SK-N-SH treated with all-trans-retinoic acid at 6 μM for 48 hours (cell line): ENCODE measurements around the gene PTGER3.

Source experiments
- ATAC-seq: fragments of 200-7000 bp; cut with Tn5 transposase; 3 replicates; pipeline ENCODE4 v1.9.1; 2020; ENCODE audit warnings: mild to moderate bottlenecking, moderate library complexity
- ARNTL ChIP-seq: fragments of 450-650 bp; formaldehyde crosslinking; IDR thresholded peaks from 2 replicates; pipeline ENCODE4 v1.5.0; 2020; ENCODE audit warnings: low read depth, mild to moderate bottlenecking, moderate library complexity, borderline replicate concordance
- BACH2 ChIP-seq: fragments of 250-450 bp; sonication (Bioruptor Pico); IDR thresholded peaks from 2 replicates; pipeline ENCODE4 v1.9.0; 2021; ENCODE audit warnings: mild to moderate bottlenecking, borderline replicate concordance
- CSDC2 ChIP-seq: fragments of 250-450 bp; sonication (Bioruptor Pico); IDR thresholded peaks from 2 replicates; pipeline ENCODE4 v1.5.0; 2020; ENCODE audit warnings: mild to moderate bottlenecking, moderate library complexity
- ESRRG ChIP-seq: fragments of 250-450 bp; sonication (Bioruptor Pico); IDR thresholded peaks from 2 replicates; pipeline ENCODE4 v1.6.1; 2021; ENCODE audit warnings: mild to moderate bottlenecking
- GLIS3 ChIP-seq: fragments of 250-450 bp; sonication (Bioruptor Pico); IDR thresholded peaks from 2 replicates; pipeline ENCODE4 v1.5.0; 2020; ENCODE audit warnings: mild to moderate bottlenecking, moderate library complexity
- ISL1 ChIP-seq: fragments of 250-450 bp; sonication (Bioruptor Pico); IDR thresholded peaks from 2 replicates; pipeline ENCODE4 v2.1.2; 2022; ENCODE audit warnings: mild to moderate bottlenecking, moderate library complexity
- OSR1 ChIP-seq: fragments of 250-450 bp; sonication (Bioruptor Pico); IDR thresholded peaks from 2 replicates; pipeline ENCODE4 v1.8.0; 2022; ENCODE audit warnings: moderate library complexity, mild to moderate bottlenecking, inconsistent platforms
- PPARA ChIP-seq: fragments of 250-450 bp; sonication (Bioruptor Pico); IDR thresholded peaks from 2 replicates; pipeline ENCODE4 v1.5.0; 2020; ENCODE audit warnings: mild to moderate bottlenecking, borderline replicate concordance
- RARB ChIP-seq: fragments of 250-450 bp; sonication (Bioruptor Pico); IDR thresholded peaks from 2 replicates; pipeline ENCODE4 v1.8.0; 2021; ENCODE audit warnings: mild to moderate bottlenecking, moderate library complexity
- SNAI2 ChIP-seq: fragments of 250-450 bp; sonication (Bioruptor Pico); IDR thresholded peaks from 2 replicates; pipeline ENCODE4 v1.5.0; 2020; ENCODE audit warnings: mild to moderate bottlenecking, moderate library complexity
- TCF4 ChIP-seq: fragments of 250-450 bp; sonication (Bioruptor Pico); IDR thresholded peaks from 2 replicates; pipeline ENCODE4 v1.8.0; 2021; ENCODE audit warnings: mild to moderate bottlenecking, moderate library complexity, borderline replicate concordance
- TOX ChIP-seq: fragments of 250-450 bp; sonication (Bioruptor Pico); IDR thresholded peaks from 2 replicates; pipeline ENCODE4 v1.8.0; 2021; ENCODE audit warnings: mild to moderate bottlenecking, moderate library complexity, borderline replicate concordance
- ZC3H10 ChIP-seq: fragments of 250-450 bp; sonication (Bioruptor Pico); IDR thresholded peaks from 2 replicates; pipeline ENCODE4 v1.5.1; 2021; ENCODE audit warnings: mild to moderate bottlenecking, moderate library complexity
- ZFP3 ChIP-seq: fragments of 250-450 bp; sonication (Bioruptor Pico); IDR thresholded peaks from 2 replicates; pipeline ENCODE4 v1.5.0; 2020; ENCODE audit warnings: mild to moderate bottlenecking, moderate library complexity
- ZFP30 ChIP-seq: fragments of 450-650 bp; formaldehyde crosslinking; IDR thresholded peaks from 2 replicates; pipeline ENCODE4 v1.5.0; 2022; ENCODE audit warnings: mild to moderate bottlenecking, moderate library complexity
- ZNF565 ChIP-seq: fragments of 450-650 bp; formaldehyde crosslinking; conservative IDR thresholded peaks from 2 replicates; pipeline ENCODE4 v1.5.0; 2020; ENCODE audit warnings: low read depth, mild to moderate bottlenecking, moderate library complexity
- ZNF70 ChIP-seq: fragments of 450-650 bp; formaldehyde crosslinking; IDR thresholded peaks from 2 replicates; pipeline ENCODE4 v1.5.0; 2020; ENCODE audit warnings: mild to moderate bottlenecking, moderate library complexity
- TF ChIP-seq, protein P1 (sequence below): fragments of 250-450 bp; sonication (Bioruptor Pico); IDR thresholded peaks from 2 replicates; pipeline ENCODE4 v1.8.0; 2021; ENCODE audit warnings: low read depth, mild to moderate bottlenecking, moderate library complexity, borderline replicate concordance
- TF ChIP-seq, protein P2 (sequence below): fragments of 250-450 bp; sonication (Bioruptor Pico); IDR thresholded peaks from 2 replicates; pipeline ENCODE4 v1.5.1; 2020; ENCODE audit warnings: low read depth, mild to moderate bottlenecking, moderate library complexity
- TF ChIP-seq, protein P3 (sequence below): fragments of 250-450 bp; sonication (Bioruptor Pico); IDR thresholded peaks from 2 replicates; pipeline ENCODE4 v1.5.1; 2021; ENCODE audit warnings: mild to moderate bottlenecking, moderate library complexity
- TF ChIP-seq, protein P4 (sequence below): fragments of 250-450 bp; sonication (Bioruptor Pico); IDR thresholded peaks from 2 replicates; pipeline ENCODE4 v1.5.0; 2020; ENCODE audit warnings: mild to moderate bottlenecking, moderate library complexity

The PTGER3 gene

DNA sequence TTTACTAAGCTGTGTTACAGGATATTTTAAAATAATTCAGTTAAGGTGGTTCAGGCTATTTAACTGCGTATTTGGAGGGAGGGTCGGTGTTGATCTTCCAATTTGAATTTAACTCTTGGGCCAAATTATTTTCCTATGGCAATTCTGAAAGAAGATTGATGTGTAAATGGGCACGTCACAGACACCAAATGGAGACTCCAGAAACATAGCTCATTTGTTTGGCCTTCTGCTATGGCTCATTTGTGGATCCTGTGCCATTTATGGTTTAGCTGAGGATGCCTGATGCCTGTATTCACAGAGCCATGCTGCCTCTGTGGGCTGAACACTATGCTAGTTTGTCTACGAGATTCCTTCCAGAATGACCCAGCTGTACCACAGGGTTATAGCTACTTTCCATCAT lies 70.6 kb downstream of the PTGER3 start (continued):
- TF ChIP-seq GLIS3 (no peak), BACH2 (CRISPR knock-in tag) (no peak)
- TF ChIP-seq, protein P1, sequence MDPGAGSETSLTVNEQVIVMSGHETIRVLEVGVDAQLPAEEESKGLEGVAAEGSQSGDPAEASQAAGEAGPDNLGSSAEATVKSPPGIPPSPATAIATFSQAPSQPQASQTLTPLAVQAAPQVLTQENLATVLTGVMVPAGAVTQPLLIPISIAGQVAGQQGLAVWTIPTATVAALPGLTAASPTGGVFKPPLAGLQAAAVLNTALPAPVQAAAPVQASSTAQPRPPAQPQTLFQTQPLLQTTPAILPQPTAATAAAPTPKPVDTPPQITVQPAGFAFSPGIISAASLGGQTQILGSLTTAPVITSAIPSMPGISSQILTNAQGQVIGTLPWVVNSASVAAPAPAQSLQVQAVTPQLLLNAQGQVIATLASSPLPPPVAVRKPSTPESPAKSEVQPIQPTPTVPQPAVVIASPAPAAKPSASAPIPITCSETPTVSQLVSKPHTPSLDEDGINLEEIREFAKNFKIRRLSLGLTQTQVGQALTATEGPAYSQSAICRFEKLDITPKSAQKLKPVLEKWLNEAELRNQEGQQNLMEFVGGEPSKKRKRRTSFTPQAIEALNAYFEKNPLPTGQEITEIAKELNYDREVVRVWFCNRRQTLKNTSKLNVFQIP: no peak
- TF ChIP-seq, protein P2, sequence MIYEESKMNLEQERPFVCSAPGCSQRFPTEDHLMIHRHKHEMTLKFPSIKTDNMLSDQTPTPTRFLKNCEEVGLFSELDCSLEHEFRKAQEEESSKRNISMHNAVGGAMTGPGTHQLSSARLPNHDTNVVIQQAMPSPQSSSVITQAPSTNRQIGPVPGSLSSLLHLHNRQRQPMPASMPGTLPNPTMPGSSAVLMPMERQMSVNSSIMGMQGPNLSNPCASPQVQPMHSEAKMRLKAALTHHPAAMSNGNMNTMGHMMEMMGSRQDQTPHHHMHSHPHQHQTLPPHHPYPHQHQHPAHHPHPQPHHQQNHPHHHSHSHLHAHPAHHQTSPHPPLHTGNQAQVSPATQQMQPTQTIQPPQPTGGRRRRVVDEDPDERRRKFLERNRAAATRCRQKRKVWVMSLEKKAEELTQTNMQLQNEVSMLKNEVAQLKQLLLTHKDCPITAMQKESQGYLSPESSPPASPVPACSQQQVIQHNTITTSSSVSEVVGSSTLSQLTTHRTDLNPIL (CRISPR knock-in tag): no peak

- no peak for TF ChIP-seq ZNF70
- no peak for TF ChIP-seq RARB (CRISPR knock-in tag)
- TF ChIP-seq ZC3H10 (CRISPR knock-in tag): no peak
- TF ChIP-seq ZFP3: no peak
- no peak for TF ChIP-seq TOX
- TF ChIP-seq ZFP30: no peak
- TF ChIP-seq TCF4 (CRISPR knock-in tag): no peak
- TF ChIP-seq, all 23 proteins: peak for 0
- no peak for ATAC-seq
These were observed 73.9 kb downstream of the PTGER3 start for GRCh38 chr1:70973754-70974153.

DNA sequence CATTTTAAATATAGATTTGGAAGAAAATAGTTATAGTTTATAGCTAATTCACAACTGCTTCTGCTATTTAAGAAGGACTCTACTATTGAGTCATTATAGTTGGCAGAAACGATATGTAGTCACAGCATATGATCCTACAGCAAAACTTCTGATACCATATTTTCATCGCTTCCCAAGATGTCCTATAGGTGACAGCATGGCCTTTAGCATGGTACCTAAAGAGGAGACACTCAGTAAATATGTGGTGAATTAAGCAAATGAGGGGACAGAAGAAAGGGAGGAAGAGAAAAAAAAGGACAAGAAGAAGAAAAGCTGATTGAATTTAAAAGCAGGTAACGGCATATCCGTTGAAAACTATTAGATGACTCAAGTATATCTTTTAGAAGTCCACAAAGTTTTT lies 77.2 kb downstream of the PTGER3 start:
- no peak for TF ChIP-seq ZFP3
- TF ChIP-seq ARNTL (CRISPR knock-in tag): no peak
- TF ChIP-seq SNAI2 (CRISPR knock-in tag): no peak
- TF ChIP-seq CSDC2: no peak
- TF ChIP-seq, protein P3, sequence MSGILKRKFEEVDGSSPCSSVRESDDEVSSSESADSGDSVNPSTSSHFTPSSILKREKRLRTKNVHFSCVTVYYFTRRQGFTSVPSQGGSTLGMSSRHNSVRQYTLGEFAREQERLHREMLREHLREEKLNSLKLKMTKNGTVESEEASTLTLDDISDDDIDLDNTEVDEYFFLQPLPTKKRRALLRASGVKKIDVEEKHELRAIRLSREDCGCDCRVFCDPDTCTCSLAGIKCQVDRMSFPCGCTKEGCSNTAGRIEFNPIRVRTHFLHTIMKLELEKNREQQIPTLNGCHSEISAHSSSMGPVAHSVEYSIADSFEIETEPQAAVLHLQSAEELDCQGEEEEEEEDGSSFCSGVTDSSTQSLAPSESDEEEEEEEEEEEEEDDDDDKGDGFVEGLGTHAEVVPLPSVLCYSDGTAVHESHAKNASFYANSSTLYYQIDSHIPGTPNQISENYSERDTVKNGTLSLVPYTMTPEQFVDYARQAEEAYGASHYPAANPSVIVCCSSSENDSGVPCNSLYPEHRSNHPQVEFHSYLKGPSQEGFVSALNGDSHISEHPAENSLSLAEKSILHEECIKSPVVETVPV (CRISPR knock-in tag): no peak
- no peak for TF ChIP-seq GLIS3
- no peak for TF ChIP-seq ZNF70
- no peak for TF ChIP-seq BACH2 (CRISPR knock-in tag)
- no peak for TF ChIP-seq TOX
- TF ChIP-seq PPARA (CRISPR knock-in tag): no peak
- TF ChIP-seq ESRRG (CRISPR knock-in tag): no peak

GRCh38 chr1:70966018-70966638 lies 81.5 kb downstream of the PTGER3 start:
- TF ChIP-seq ZFP3 (no peak), RARB (CRISPR knock-in tag) (no peak), CSDC2 (no peak), ARNTL (CRISPR knock-in tag) (no peak), BACH2 (CRISPR knock-in tag) (no peak), ZNF565 (CRISPR knock-in tag) (no peak), ZFP30 (no peak), ISL1 (CRISPR knock-in tag) (no peak), OSR1 (CRISPR knock-in tag) (no peak), SNAI2 (CRISPR knock-in tag) (no peak), ESRRG (CRISPR knock-in tag) (no peak), ZC3H10 (CRISPR knock-in tag) (no peak)
- TF ChIP-seq, protein P2 (CRISPR knock-in tag): no peak
- TF ChIP-seq, protein P3 (CRISPR knock-in tag): no peak
- TF ChIP-seq, protein P4, sequence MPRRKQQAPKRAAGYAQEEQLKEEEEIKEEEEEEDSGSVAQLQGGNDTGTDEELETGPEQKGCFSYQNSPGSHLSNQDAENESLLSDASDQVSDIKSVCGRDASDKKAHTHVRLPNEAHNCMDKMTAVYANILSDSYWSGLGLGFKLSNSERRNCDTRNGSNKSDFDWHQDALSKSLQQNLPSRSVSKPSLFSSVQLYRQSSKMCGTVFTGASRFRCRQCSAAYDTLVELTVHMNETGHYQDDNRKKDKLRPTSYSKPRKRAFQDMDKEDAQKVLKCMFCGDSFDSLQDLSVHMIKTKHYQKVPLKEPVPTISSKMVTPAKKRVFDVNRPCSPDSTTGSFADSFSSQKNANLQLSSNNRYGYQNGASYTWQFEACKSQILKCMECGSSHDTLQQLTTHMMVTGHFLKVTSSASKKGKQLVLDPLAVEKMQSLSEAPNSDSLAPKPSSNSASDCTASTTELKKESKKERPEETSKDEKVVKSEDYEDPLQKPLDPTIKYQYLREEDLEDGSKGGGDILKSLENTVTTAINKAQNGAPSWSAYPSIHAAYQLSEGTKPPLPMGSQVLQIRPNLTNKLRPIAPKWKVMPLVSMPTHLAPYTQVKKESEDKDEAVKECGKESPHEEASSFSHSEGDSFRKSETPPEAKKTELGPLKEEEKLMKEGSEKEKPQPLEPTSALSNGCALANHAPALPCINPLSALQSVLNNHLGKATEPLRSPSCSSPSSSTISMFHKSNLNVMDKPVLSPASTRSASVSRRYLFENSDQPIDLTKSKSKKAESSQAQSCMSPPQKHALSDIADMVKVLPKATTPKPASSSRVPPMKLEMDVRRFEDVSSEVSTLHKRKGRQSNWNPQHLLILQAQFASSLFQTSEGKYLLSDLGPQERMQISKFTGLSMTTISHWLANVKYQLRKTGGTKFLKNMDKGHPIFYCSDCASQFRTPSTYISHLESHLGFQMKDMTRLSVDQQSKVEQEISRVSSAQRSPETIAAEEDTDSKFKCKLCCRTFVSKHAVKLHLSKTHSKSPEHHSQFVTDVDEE (CRISPR knock-in tag): no peak
- TF ChIP-seq, protein P1: no peak
- no peak for ATAC-seq

More for the DNA sequence above, 77.2 kb downstream of the PTGER3 start:
- no peak for ATAC-seq
